Measurements from ENCODE around the gene CKM. TPM values are rescaled to one million over a fixed set of nuclear protein-coding genes. Genes with fewer than 3 reads are reported as not detected.

The CKM gene
- total and polyA plus RNA-seq, 10 of the 15 experiments (the other 5 are each of a cell fraction or from before 2014, with no cell fraction given): 0.08 to 0.14 (median 0.13) TPM; not detected in 5

GRCh38 chr19:45370410-45371204, 47.9 kb upstream of the CKM start, which contains the start of gene ERCC2 (continued):
- TF ChIP-seq TCF3 (IDR thresholded peaks at IDR 0.05; ENCODE audit: borderline replicate concordance, insufficient read depth, low read depth, low read length) (no peak), PAX8 (IDR thresholded peaks at IDR 0.05) (no peak), NRF1 (conservative IDR thresholded peaks at IDR 0.05; ENCODE audit: low read depth, low read length) (peak; percentile 96), HDAC6 (IDR thresholded peaks at IDR 0.05; ENCODE audit: unreplicated experiment) (no peak), HDGF (IDR thresholded peaks at IDR 0.05) (peak; percentile 70), NFXL1 (IDR thresholded peaks at IDR 0.05; ENCODE audit: borderline replicate concordance) (no peak), NFYA (IDR thresholded peaks at IDR 0.05; ENCODE audit: borderline replicate concordance, low read depth, low read length) (peak; percentile 67), RB1 (IDR thresholded peaks at IDR 0.05; ENCODE audit: borderline replicate concordance) (no peak), ZZZ3 (IDR thresholded peaks at IDR 0.05; ENCODE audit: control insufficient read depth, insufficient read length, low read depth) (no peak), CTCF (IDR thresholded peaks at IDR 0.05 in 2 of 3, conservative IDR thresholded peaks at IDR 0.05 in 1 of 3; ENCODE audit: control insufficient read depth in 2 of 3, extremely low read depth in 1 of 3, insufficient read depth in 1 of 3, low read depth in 3 of 3, low read length in 3 of 3) (no peak), JUNB (IDR thresholded peaks at IDR 0.05) (no peak), JUND (IDR thresholded peaks at IDR 0.05; ENCODE audit: low read depth, low read length) (no peak), PKNOX1 (IDR thresholded peaks at IDR 0.05) (peak; percentile 100), RBBP5 (conservative IDR thresholded peaks at IDR 0.05) (no peak), CBX5 (IDR thresholded peaks at IDR 0.05; ENCODE audit: low read depth) (no peak), LARP7 (IDR thresholded peaks at IDR 0.05) (no peak), SPI1 (IDR thresholded peaks at IDR 0.05; ENCODE audit: borderline replicate concordance, insufficient read depth, low read depth, low read length) (no peak), RFX5 (IDR thresholded peaks at IDR 0.05; ENCODE audit: low read depth, low read length) (peak; percentile 71), RELB (IDR thresholded peaks at IDR 0.05; ENCODE audit: low read depth) (peak; percentile 89), CUX1 (IDR thresholded peaks at IDR 0.05; ENCODE audit: insufficient replicate concordance, low read depth, low read length) (no peak), SREBF2 (IDR thresholded peaks at IDR 0.05; ENCODE audit: low read length) (no peak)
